Liver (tissue), 9 donors: ENCODE measurements around the gene KLK13. TPM values are rescaled to one million over a fixed set of nuclear protein-coding genes. Genes with fewer than 3 reads are reported as not detected.

ENCODE experiments used
- DNase-seq: peaks from one replicate; pipeline ENCODE4 v3.0.0-alpha.2; 2017; ENCODE audit warnings: low spot score
- H3K27ac ChIP-seq, 2 donors: one replicate each; pipeline ENCODE4 v1.7.0; 2013; ENCODE audit warnings: inconsistent platforms in 2 of 2, low read length in 2 of 2, control low read depth in 1 of 2, low read depth in 1 of 2, mild to moderate bottlenecking in 1 of 2
- H3K27me3 ChIP-seq, 4 donors: one replicate each; pipeline versions ENCODE4 v1.6.1 to v1.7.0; 2013; ENCODE audit warnings: low read length in 3 of 4, inconsistent platforms in 1 of 4, mild to moderate bottlenecking in 1 of 4, moderate library complexity in 1 of 4; ENCODE audit not compliant: control insufficient read depth in 4 of 4, insufficient read depth in 4 of 4
- H3K36me3 ChIP-seq, 4 donors: one replicate each; pipeline versions ENCODE4 v1.6.1 to v1.7.0; 2013; ENCODE audit warnings: low read length in 3 of 4, mild to moderate bottlenecking in 3 of 4, low read depth in 1 of 4, moderate library complexity in 1 of 4; ENCODE audit not compliant: control insufficient read depth in 4 of 4, insufficient read depth in 3 of 4
- H3K4me1 ChIP-seq, 4 donors: one replicate each; pipeline versions ENCODE4 v1.6.1 to v1.7.0; 2013; ENCODE audit warnings: low read length in 3 of 4, mild to moderate bottlenecking in 3 of 4, moderate library complexity in 1 of 4; ENCODE audit not compliant: control insufficient read depth in 4 of 4, insufficient read depth in 4 of 4
- H3K4me3 ChIP-seq, 3 donors: one replicate each; pipeline versions ENCODE4 v1.6.1 to v1.7.0; 2013; ENCODE audit warnings: low read length in 3 of 3, control low read depth in 1 of 3, low read depth in 1 of 3, mild to moderate bottlenecking in 1 of 3
- H3K9ac ChIP-seq, 2 donors: one replicate each; pipeline ENCODE4 v1.7.0; 2013; ENCODE audit warnings: low read length in 2 of 2, mild to moderate bottlenecking in 2 of 2, moderate library complexity in 2 of 2, control low read depth in 1 of 2, low read depth in 1 of 2
- H3K9me3 ChIP-seq, 4 donors: one replicate each; pipeline versions ENCODE4 v1.6.1 to v1.7.0; 2013; ENCODE audit warnings: low read length in 3 of 4; ENCODE audit not compliant: control insufficient read depth in 4 of 4
- ATF3 ChIP-seq: IDR thresholded peaks from 2 replicates; pipeline ENCODE4 v1.6.1; 2016; ENCODE audit warnings: antibody characterized with exemption
- CTCF ChIP-seq: fragments of 150-350 bp; IDR thresholded peaks from 2 replicates; pipeline ENCODE4 v1.5.1; 2017; ENCODE audit warnings: improper control_type of control experiment, low read depth, low read length; ENCODE audit not compliant: missing input control
- EGR1 ChIP-seq, 2 donors: IDR thresholded peaks; 2 replicates each; pipeline ENCODE4 v1.6.1; 2016 to 2018; ENCODE audit warnings: antibody characterized with exemption in 2 of 2, low read depth in 2 of 2
- FOXA1 ChIP-seq: IDR thresholded peaks from 2 replicates; pipeline ENCODE4 v1.6.1; 2016; ENCODE audit warnings: antibody characterized with exemption
- FOXA2 ChIP-seq: IDR thresholded peaks from 2 replicates; pipeline ENCODE4 v1.6.1; 2016; ENCODE audit warnings: antibody characterized with exemption
- GABPA ChIP-seq, 2 donors: IDR thresholded peaks in 1 of 2; conservative IDR thresholded peaks in 1 of 2; 2 replicates each; pipeline ENCODE4 v1.6.1; 2016; ENCODE audit warnings: antibody characterized with exemption in 2 of 2, mild to moderate bottlenecking in 1 of 2, moderate library complexity in 1 of 2
- HNF4A ChIP-seq, 2 donors: conservative IDR thresholded peaks; 2 replicates each; pipeline ENCODE4 v1.6.1; 2016; ENCODE audit warnings: antibody characterized with exemption in 2 of 2, mild to moderate bottlenecking in 2 of 2
- HNF4G ChIP-seq: IDR thresholded peaks from 2 replicates; pipeline ENCODE4 v1.6.1; 2016; ENCODE audit warnings: antibody characterized with exemption
- JUND ChIP-seq, 2 donors: IDR thresholded peaks; 2 replicates each; pipeline ENCODE4 v1.6.1; 2016; ENCODE audit warnings: antibody characterized with exemption in 2 of 2
- MAX ChIP-seq: IDR thresholded peaks from 2 replicates; pipeline ENCODE4 v1.6.1; 2016; ENCODE audit warnings: antibody characterized with exemption
- NR2F2 ChIP-seq: IDR thresholded peaks from 2 replicates; pipeline ENCODE4 v1.6.1; 2016; ENCODE audit warnings: antibody characterized with exemption
- RAD21 ChIP-seq, 2 donors: IDR thresholded peaks; 2 replicates each; pipeline ENCODE4 v1.6.1; 2016; ENCODE audit warnings: antibody characterized with exemption in 2 of 2, mild to moderate bottlenecking in 2 of 2
- REST ChIP-seq: IDR thresholded peaks from 2 replicates; pipeline ENCODE4 v1.6.1; 2016; ENCODE audit warnings: antibody characterized with exemption, mild to moderate bottlenecking
- RXRA ChIP-seq, 2 donors: IDR thresholded peaks; 2 replicates each; pipeline ENCODE4 v1.6.1; 2017 to 2018; ENCODE audit warnings: antibody characterized with exemption in 2 of 2, mild to moderate bottlenecking in 1 of 2
- SP1 ChIP-seq: IDR thresholded peaks from 2 replicates; pipeline ENCODE4 v1.6.1; 2018; ENCODE audit warnings: antibody characterized with exemption, mild to moderate bottlenecking
- TAF1 ChIP-seq: conservative IDR thresholded peaks from 2 replicates; pipeline ENCODE4 v1.6.1; 2016; ENCODE audit warnings: antibody characterized with exemption, mild to moderate bottlenecking
- YY1 ChIP-seq: IDR thresholded peaks from 2 replicates; pipeline ENCODE4 v1.6.1; 2016; ENCODE audit warnings: antibody characterized with exemption, mild to moderate bottlenecking
- ZBTB33 ChIP-seq: IDR thresholded peaks from 2 replicates; pipeline ENCODE4 v1.6.1; 2016; ENCODE audit warnings: antibody characterized with exemption
- WGBS: extraction: QIAGEN DNeasy Blood & Tissue Kit; methylation state at CpG from one replicate; pipeline ENCODE4 v1.1.7; 2013; 5-methylcytosine and 5-hydroxymethylcytosine counted together
- polyA plus RNA-seq, 2 donors: library from polyadenylated mRNA; stranded (reverse) in 1 of 2; unstranded in 1 of 2; fragments of 200-250 nt in 1 of 2; fragments of >200 nt in 1 of 2; fragmentation: Nextera tagmentation in 1 of 2; extraction: Ambion mirVana in 1 of 2; gene quantifications; one replicate each; pipeline versions ENCODE4 v1.2.1 to v1.2.3, GENCODE V29; 2013 to 2015
- total RNA-seq, 2 donors: library from RNA; depleted of rRNA; stranded (reverse); fragments of >200 nt; gene quantifications; one replicate each; pipeline ENCODE4 v1.2.3, GENCODE V29; 2014
- donor health status: healthy.
- donor health status: healthy.
- donor health status: healthy.
- donor health status: healthy.
- donor health status: healthy.

Gene KLK13
- total and polyA plus RNA-seq, 4 donors, result not detected

- no peak for DNase-seq
- Histone ChIP-seq H3K9ac (no peak overlapping the region), H3K4me1 (no peaks in the 10 kb centered on the region), H3K27me3 (peaks cover 0 to 5% (median 0%) of the 10 kb centered on the region in 4 donors), H3K9me3 (peaks cover 0 to 7% (median 3%) of the 10 kb centered on the region in 4 donors), H3K4me3 (no peak overlapping the region), H3K36me3 (no peaks in the 10 kb centered on the region), H3K27ac (no peak overlapping the region)
- 62% methylated on average over 6 of the region's 6 CpGs for WGBS
- no peak for TF ChIP-seq CTCF
- no peak for TF ChIP-seq HNF4A (conservative IDR thresholded peaks at IDR 0.05)
- TF ChIP-seq FOXA2, result no peak
- no peak for TF ChIP-seq YY1
- no peak for TF ChIP-seq SP1
- TF ChIP-seq ZBTB33, result no peak
- TF ChIP-seq NR2F2, result no peak
- no peak for TF ChIP-seq GABPA (IDR thresholded peaks at IDR 0.05 in 1 of 2, conservative IDR thresholded peaks at IDR 0.05 in 1 of 2)
- no peak for TF ChIP-seq EGR1 (IDR thresholded peaks at IDR 0.05; ENCODE audit: low read depth in 2 of 2)
- no peak for TF ChIP-seq FOXA1
- TF ChIP-seq RAD21 (IDR thresholded peaks at IDR 0.05), result no peak
- TF ChIP-seq RXRA (IDR thresholded peaks at IDR 0.05), result no peak
- TF ChIP-seq ATF3, result no peak
- TF ChIP-seq TAF1, result no peak
- TF ChIP-seq HNF4G, result no peak
- TF ChIP-seq REST, result no peak
- TF ChIP-seq JUND (IDR thresholded peaks at IDR 0.05), result no peak
- no peak for TF ChIP-seq MAX
Measured at GRCh38 chr19:51078104-51078503, 13.2 kb upstream of the KLK13 start.
